Prostate gland (tissue), 2 donors: ENCODE results near the gene PPP2R5C. TPM values are rescaled to one million over a fixed set of nuclear protein-coding genes. Genes with fewer than 3 reads are reported as not detected.

ENCODE experiments used
- DNase-seq: peaks from one replicate; pipeline ENCODE4 v3.0.0-alpha.2; 2019; ENCODE audit warnings: low spot score
- H3K27ac ChIP-seq, 2 donors: fragments of 200-600 bp; sonication (generic); 2 replicates each; pipeline ENCODE4 v1.5.1; 2017 to 2019
- H3K27me3 ChIP-seq: fragments of 200-600 bp; sonication (generic); replicated peaks from 2 replicates; pipeline ENCODE4 v1.5.1; 2019; ENCODE audit not compliant: insufficient read depth
- H3K36me3 ChIP-seq, 2 donors: fragments of 200-600 bp; sonication (generic); 1 replicate in 1 of 2; 2 replicates in 1 of 2; pipeline versions ENCODE4 v1.5.1 to v1.8.1; 2017 to 2019
- H3K4me1 ChIP-seq: fragments of 200-600 bp; sonication (generic); replicated peaks from 2 replicates; pipeline ENCODE4 v1.5.1; 2019
- H3K4me3 ChIP-seq, 2 donors: fragments of 200-600 bp; sonication (generic); 2 replicates each; pipeline ENCODE4 v1.5.1; 2017 to 2019
- H3K9me3 ChIP-seq: fragments of 200-600 bp; sonication (generic); 2 replicates; pipeline ENCODE4 v1.5.1; 2017
- CTCF ChIP-seq, 4 experiments: fragments of 200-600 bp in 2 of 4; fragments of 450-650 bp in 2 of 4; sonication (generic) in 2 of 4; IDR thresholded peaks; 1 replicate in 3 of 4; 2 replicates in 1 of 4; pipeline ENCODE4 v1.5.1; 2016 to 2019; ENCODE audit warnings: antibody characterized with exemption in 4 of 4, mild to moderate bottlenecking in 2 of 4, moderate library complexity in 2 of 4
- POLR2A ChIP-seq: fragments of 450-650 bp; IDR thresholded peaks from one replicate; pipeline ENCODE4 v1.6.1; 2016; ENCODE audit warnings: antibody characterized with exemption, mild to moderate bottlenecking
- POLR2AphosphoS5 ChIP-seq: sonication (generic); formaldehyde crosslinking; IDR thresholded peaks from one replicate; pipeline ENCODE4 v1.6.1; 2017; ENCODE audit warnings: antibody characterized with exemption
- WGBS: methylation state at CpG from one replicate; pipeline ENCODE4 v1.1.5; 2018; 5-methylcytosine and 5-hydroxymethylcytosine counted together
- intact Hi-C: fragments of 100-400 bp; cut with DNase I; formaldehyde crosslinking; loops from one replicate; pipeline ENCODE4 v1.14.2; 2022
- total RNA-seq, 2 donors: library from RNA; depleted of rRNA; stranded (reverse); fragments of >200 nt; gene quantifications; one replicate each; pipeline ENCODE4 v1.1.0, GENCODE V29; 2016

The PPP2R5C gene
- total RNA-seq, 2 donors from 2014 or later = 67.8 to 96.2 TPM

- Histone ChIP-seq H3K36me3 (no peaks in the 10 kb centered on the region), H3K27me3 (no peaks in the 10 kb centered on the region), H3K4me1 (no peaks in the 10 kb centered on the region), H3K27ac (no peak overlapping the region), H3K4me3 (no peak overlapping the region), H3K9me3 (no peaks in the 10 kb centered on the region)
- DNase-seq = no peak
- TF ChIP-seq POLR2A (no peak), POLR2AphosphoS5 (no peak), CTCF (IDR thresholded peaks at IDR 0.05) (no peak)
- 90% methylated on average over 12 of the region's 12 CpGs for WGBS
- intact Hi-C loops = no loop called here
Measured at GRCh38 chr14:101783260-101784016, 21.9 kb downstream of the PPP2R5C start.

GRCh38 chr14:101784631-101785030, 23.1 kb downstream of the PPP2R5C start:
- no peak for TF ChIP-seq POLR2A
- no peak for TF ChIP-seq POLR2AphosphoS5
- no peak for TF ChIP-seq CTCF (IDR thresholded peaks at IDR 0.05)
- no peak overlapping the region for H3K4me3 ChIP-seq
- no peaks in the 10 kb centered on the region for H3K9me3 ChIP-seq
- H3K4me1 ChIP-seq = no peaks in the 10 kb centered on the region
- H3K27me3 ChIP-seq = no peaks in the 10 kb centered on the region
- DNase-seq = no peak
- 73% methylated on average over 6 of the region's 6 CpGs for WGBS
- intact Hi-C loops = no loop called here
- no peaks in the 10 kb centered on the region for H3K36me3 ChIP-seq
- no peak overlapping the region for H3K27ac ChIP-seq

DNA sequence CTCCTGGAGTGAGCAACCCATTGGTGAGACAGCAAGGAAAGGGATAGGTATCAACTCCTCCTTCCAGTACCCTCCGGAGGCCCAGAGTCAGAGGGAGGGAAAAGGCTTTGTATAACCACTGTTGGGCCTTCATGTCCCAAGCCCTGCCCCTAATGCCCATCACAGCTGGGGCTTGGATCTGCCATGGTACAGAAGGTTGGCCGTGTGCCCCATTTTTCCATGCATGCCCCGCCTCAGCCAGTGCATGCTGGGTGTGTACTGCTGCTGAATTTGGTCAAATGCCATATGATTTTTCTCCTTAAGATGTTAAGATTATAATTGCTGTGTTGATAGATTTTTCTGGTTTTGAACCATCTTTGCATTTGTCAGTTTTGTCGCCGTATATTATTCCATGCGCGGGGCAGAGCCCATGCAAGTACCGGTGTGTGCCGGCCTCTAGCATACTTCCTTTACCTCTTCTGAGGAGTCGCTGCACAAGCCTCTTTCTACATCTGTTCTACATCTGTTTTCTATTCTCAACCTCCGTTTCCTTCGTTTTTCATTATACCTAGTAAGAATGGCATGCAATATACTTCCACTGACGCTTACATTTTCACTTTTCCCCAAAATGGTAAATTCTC, 26.6 kb downstream of the PPP2R5C start:
- no peak for DNase-seq
- intact Hi-C loops = no loop called here
- 92% methylated on average over 13 of the region's 13 CpGs for WGBS

DNA sequence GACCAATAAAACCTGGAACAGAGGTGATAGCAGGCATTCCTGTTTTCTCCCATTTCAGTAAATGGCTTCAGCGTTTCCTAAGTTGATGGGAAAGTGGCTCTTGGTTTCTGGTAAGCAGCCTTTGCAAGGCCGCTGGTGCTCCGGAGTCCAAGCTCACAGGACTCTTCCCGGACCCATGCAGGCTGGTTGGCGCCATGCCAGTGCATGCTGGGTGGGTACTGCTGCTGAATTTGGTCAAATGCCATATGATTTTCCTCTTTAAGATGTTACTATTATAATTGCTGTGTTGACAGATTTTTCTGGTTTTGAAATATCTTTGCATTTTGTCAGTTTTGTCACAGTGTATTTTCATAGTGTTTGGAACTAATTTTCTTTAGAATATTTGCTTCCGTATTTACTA, 27.7 kb downstream of the PPP2R5C start:
- no peaks in the 10 kb centered on the region for H3K4me1 ChIP-seq
- intact Hi-C loops = no loop called here
- WGBS = 62% methylated on average over 6 of the region's 6 CpGs
- no peak for TF ChIP-seq CTCF (IDR thresholded peaks at IDR 0.05)
- TF ChIP-seq POLR2AphosphoS5 = no peak
- no peak for TF ChIP-seq POLR2A
- H3K9me3 ChIP-seq = no peaks in the 10 kb centered on the region
- no peak overlapping the region for H3K4me3 ChIP-seq
- no peaks in the 10 kb centered on the region for H3K27me3 ChIP-seq
- no peaks in the 10 kb centered on the region for H3K36me3 ChIP-seq
- H3K27ac ChIP-seq = no peak overlapping the region
- DNase-seq = no peak

More for the DNA sequence above, 26.6 kb downstream of the PPP2R5C start:
- TF ChIP-seq POLR2A (no peak), CTCF (IDR thresholded peaks at IDR 0.05) (no peak), POLR2AphosphoS5 (no peak)
- no peak overlapping the region for H3K4me3 ChIP-seq
- no peak overlapping the region for H3K27ac ChIP-seq
- H3K27me3 ChIP-seq = no peaks in the 10 kb centered on the region
- no peaks in the 10 kb centered on the region for H3K4me1 ChIP-seq
- no peaks in the 10 kb centered on the region for H3K9me3 ChIP-seq
- H3K36me3 ChIP-seq = no peaks in the 10 kb centered on the region

DNA sequence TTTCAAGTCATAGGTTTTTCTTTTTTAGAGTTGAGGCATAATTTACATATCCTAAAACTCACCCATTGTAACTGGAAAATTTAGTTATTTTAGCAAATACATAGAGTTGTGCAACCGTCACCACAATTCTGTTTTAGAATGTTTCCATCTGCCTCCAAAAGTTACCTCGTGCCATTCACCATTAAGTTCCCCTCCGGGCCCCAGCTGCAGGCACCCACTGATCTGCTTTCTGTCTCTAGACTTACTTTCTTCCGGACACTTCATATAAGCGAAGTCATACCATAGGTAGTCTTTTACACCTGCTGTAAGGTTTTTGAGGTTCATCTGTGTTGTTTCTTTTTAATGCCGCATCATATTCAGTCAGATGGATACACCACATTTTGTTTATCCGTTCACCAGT, 28.7 kb downstream of the PPP2R5C start:
- no peak for DNase-seq
- no peak overlapping the region for H3K27ac ChIP-seq
- no peaks in the 10 kb centered on the region for H3K9me3 ChIP-seq
- H3K4me1 ChIP-seq = no peaks in the 10 kb centered on the region
- 93% methylated on average over 7 of the region's 7 CpGs for WGBS
- H3K27me3 ChIP-seq = no peaks in the 10 kb centered on the region
- no peaks in the 10 kb centered on the region for H3K36me3 ChIP-seq
- no peak for TF ChIP-seq CTCF (IDR thresholded peaks at IDR 0.05)
- no peak for TF ChIP-seq POLR2AphosphoS5
- no peak for TF ChIP-seq POLR2A
- intact Hi-C loops = no loop called here
- no peak overlapping the region for H3K4me3 ChIP-seq
